HG03159 (cell line): ENCODE results near the gene CCL24.
"Not testable (repeated sequence)": the region's sequence is repeated elsewhere in the genome, so short reads cannot be mapped to it uniquely, and the experiment has no call there.

Experiments
- ATAC-seq: cut with Tn5 transposase; IDR thresholded peaks from one replicate; pipeline ENCODE4 v1.9.1; 2021; ENCODE audit warnings: mild to moderate bottlenecking, moderate library complexity; ENCODE audit not compliant: unreplicated experiment

Gene CCL24

DNA sequence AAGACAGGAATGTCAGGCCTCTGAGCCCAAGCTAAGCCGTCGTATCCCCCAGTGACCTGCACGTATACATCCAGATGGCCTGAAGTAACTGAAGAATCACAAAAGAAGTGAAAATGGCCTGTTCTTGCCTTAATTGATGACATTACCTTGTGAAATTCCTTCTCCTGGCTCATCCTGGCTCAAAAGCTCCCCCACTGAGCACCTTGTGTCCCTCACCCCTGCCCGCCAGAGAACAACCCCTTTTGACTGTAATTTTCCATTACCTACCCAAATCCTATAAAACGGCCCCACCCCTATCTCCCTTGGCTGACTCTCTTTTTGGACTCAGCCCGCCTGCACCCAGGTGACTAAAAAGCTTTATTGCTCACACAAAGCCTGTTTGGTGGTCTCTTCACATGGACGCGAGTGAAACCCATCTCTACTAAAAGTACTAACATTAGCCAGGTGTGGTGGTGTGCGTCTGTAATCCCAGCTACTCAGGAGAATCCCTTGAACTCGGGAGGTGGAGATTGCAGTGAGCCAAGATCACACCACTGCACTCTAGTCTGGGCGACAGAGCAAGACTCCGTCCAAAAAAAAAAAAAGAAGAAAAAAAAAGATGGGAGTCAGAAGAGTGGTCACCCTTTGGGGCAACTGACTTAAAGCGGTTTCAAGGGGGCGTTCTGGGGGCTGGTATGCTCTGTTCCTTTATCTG, 25.3 kb downstream of the CCL24 start:
- ATAC-seq = not testable (repeated sequence)

GRCh38 chr7:75783058-75783457, 30.5 kb downstream of the CCL24 start:
- ATAC-seq = not testable (repeated sequence)

- ATAC-seq = not testable (repeated sequence)
Measured at GRCh38 chr7:75780647-75781273, 32.8 kb downstream of the CCL24 start.

GRCh38 chr7:75779516-75779915, 34.1 kb downstream of the CCL24 start:
- not testable (repeated sequence) for ATAC-seq

DNA sequence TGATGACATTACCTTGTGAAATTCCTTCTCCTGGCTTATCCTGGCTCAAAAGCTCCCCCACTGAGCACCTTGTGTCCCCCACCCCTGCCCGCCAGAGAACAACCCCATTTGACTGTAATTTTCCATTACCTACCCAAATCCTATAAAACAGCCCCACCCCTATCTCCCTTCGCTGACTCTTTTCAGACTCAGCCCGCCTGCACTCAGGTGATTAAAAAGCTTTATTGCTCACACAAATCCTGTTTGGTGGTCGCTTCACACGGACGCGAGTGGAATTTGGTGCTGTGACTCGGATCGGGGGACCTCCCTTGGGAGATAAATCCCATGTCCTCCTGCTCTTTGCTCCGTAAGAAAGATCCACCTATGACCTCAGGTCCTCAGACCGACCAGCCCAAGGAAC, 34.6 kb downstream of the CCL24 start:
- ATAC-seq = not testable (repeated sequence)

- no peak for ATAC-seq
Measured at GRCh38 chr7:75776295-75776971, 37.2 kb downstream of the CCL24 start.

DNA sequence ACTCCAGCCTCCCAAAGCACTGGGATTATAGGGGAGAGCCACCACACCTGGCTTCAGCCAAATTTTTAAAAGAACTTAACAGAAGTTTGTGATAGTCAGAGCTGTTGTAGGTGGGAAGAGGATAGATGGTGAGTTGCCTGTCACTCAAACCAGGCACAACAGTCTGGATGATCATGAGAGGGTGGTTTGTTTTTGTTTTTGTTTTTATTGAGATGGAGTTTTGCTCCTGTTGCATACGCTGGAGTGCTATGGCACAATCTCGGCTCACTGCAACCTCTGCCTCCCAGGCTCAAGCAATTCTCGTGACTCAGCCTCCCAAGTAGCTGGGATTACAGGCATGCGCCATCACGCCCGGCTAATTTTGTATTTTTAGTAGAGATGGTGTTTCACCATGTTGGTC, 39.6 kb downstream of the CCL24 start:
- not testable (repeated sequence) for ATAC-seq

DNA sequence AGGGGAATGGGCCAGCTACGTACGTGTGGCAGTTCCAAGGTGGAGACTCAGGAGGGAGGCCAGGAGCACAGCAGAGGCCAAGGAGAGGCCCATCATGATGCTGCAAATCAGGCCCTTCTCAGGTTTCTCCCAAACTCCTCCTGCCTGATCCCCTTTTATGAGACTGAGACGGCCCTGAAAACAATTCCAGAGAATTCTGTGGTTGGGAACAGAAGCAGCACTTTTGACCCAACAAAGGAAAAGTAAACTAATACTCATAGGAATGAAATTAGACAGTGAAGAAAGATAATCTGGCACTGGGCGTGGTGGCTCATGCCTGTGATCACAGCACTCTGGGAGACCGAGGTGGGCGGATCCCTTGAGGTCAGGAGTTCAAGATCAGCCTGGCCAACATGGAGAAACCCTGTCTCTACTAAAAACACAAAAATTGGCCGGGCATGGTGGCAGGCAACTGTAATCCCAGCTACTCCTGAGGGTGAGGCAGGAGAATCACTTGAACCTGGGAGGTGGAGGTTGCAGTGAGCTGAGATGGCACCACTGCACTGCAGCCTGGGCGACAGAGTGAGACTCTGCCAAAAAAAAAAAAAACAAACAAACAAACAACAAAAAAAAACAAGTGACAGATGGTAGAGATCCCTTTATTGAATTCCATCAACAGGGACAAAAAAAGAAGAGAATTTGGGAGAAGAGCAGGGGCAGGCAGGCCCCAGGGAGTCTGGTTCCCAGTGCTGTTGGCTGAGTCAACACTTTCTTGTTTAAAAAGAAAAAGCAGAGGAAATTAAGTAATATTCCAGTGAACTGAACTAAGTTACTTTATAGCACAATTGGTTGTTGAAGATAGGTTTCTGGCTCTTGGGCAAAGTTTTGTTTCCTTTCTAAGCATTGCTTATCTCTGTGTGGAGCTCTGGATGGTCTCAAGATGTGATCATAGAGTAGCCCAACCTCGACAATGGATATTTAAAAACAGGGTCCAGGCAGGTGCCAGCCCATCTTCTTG, 41.2 kb downstream of the CCL24 start, which contains the start of gene CCL26:
Gene CCL26 (minus strand): TSS at position 131 of the 997 bp plus-strand sequence. CDS start 35 bp downstream, at position 96.
- ATAC-seq = no peak

DNA sequence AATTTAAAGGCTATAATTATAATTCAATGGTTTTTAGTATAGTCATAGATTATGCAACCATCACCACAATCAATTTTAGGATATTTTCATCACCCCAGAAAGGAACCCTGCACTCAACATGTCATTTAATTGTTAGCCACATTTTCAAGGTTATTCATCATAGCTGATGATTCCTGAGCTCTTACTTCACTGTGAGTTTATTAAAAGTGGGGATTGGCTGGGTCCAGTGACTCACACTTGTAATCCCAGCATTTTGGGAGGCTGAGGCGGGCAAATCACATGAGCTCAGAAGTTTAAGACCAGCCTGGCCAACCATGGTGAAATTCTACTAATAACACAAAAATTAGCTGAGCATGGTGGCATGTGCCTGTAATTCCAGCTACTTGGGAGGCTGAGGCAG, 42.4 kb downstream of the CCL24 start:
- no peak for ATAC-seq

- ATAC-seq = no peak
Measured at GRCh38 chr7:75762350-75762917, 51.2 kb downstream of the CCL24 start.

DNA sequence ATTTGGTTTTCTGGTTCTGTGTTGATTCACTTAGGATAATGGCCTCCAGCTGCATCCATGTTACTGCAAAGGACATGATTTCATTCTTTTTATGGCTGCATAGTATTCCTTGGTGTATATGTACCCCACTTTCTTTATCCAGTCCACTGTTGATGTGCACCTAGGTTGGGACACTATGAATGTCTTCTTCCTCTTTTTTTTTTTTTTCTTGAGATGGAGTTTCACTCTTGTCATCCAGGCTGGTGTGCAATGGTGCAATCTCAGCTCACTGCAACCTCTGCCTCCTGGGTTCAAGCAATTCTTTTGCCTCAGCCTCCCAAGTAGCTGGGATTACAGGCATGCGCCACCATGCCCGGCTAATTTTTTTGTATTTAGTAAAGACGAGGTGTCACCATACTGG, 51.8 kb downstream of the CCL24 start:
- ATAC-seq = not testable (repeated sequence)
